ENCODE results near the gene FURIN.

The FURIN gene

GRCh38 chr15:90851940-90852339, 16.4 kb upstream of the FURIN start:
- Mint-ChIP-seq H3K4me3 (no peak overlapping the region), H3K9me3 (no peaks in the 10 kb centered on the region), H3K4me1 (no peaks in the 10 kb centered on the region), H3K27me3 (ENCODE audit: low read depth) (no peaks in the 10 kb centered on the region), H3K27ac (no peak overlapping the region), H3K36me3 (ENCODE audit: low read depth) (no peaks in the 10 kb centered on the region)
- TF ChIP-seq CTCF (IDR thresholded peaks at IDR 0.05; ENCODE audit: unreplicated experiment in 3 of 3): no peak

GRCh38 chr15:90855139-90855538, 13.2 kb upstream of the FURIN start:
- no peaks in the 10 kb centered on the region for H3K9me3 Mint-ChIP-seq
- peaks cover 5% of the 10 kb centered on the region for H3K27me3 Mint-ChIP-seq (ENCODE audit: low read depth)
- no peak overlapping the region for H3K4me3 Mint-ChIP-seq
- no peak for TF ChIP-seq CTCF (IDR thresholded peaks at IDR 0.05; ENCODE audit: unreplicated experiment in 3 of 3)
- no peaks in the 10 kb centered on the region for H3K4me1 Mint-ChIP-seq
- no peaks in the 10 kb centered on the region for H3K36me3 Mint-ChIP-seq (ENCODE audit: low read depth)
- no peak overlapping the region for H3K27ac Mint-ChIP-seq

GRCh38 chr15:90857337-90857736, 11.1 kb upstream of the FURIN start:
- no peak for TF ChIP-seq CTCF (IDR thresholded peaks at IDR 0.05; ENCODE audit: unreplicated experiment in 3 of 3)
- Mint-ChIP-seq H3K4me3 (no peak overlapping the region), H3K27ac (no peak overlapping the region), H3K27me3 (ENCODE audit: low read depth) (peaks cover 5% of the 10 kb centered on the region), H3K36me3 (ENCODE audit: low read depth) (no peaks in the 10 kb centered on the region), H3K9me3 (no peaks in the 10 kb centered on the region), H3K4me1 (no peaks in the 10 kb centered on the region)

- Mint-ChIP-seq H3K4me1 (no peaks in the 10 kb centered on the region), H3K27me3 (ENCODE audit: low read depth) (peaks cover 5% of the 10 kb centered on the region), H3K36me3 (ENCODE audit: low read depth) (no peaks in the 10 kb centered on the region), H3K27ac (no peak overlapping the region), H3K9me3 (no peaks in the 10 kb centered on the region), H3K4me3 (no peak overlapping the region)
- no peak for TF ChIP-seq CTCF (IDR thresholded peaks at IDR 0.05; ENCODE audit: unreplicated experiment in 3 of 3)
These were observed 10.4 kb upstream of the FURIN start for GRCh38 chr15:90857883-90858443.

- Mint-ChIP-seq H3K4me1 (no peaks in the 10 kb centered on the region), H3K9me3 (no peaks in the 10 kb centered on the region), H3K4me3 (no peak overlapping the region), H3K27me3 (ENCODE audit: low read depth) (peaks cover 8% of the 10 kb centered on the region), H3K27ac (no peak overlapping the region), H3K36me3 (ENCODE audit: low read depth) (no peaks in the 10 kb centered on the region)
- no peak for TF ChIP-seq CTCF (IDR thresholded peaks at IDR 0.05; ENCODE audit: unreplicated experiment in 3 of 3)
These were observed 8.9 kb upstream of the FURIN start for GRCh38 chr15:90859234-90860131.

Data from nephron (organoid).